WI38 (cell line): Measurements from ENCODE around the gene ZBTB47.

ENCODE experiments used
- H3K4me3 ChIP-seq: 2 replicates; pipeline ENCODE4 v1.5.1; 2011; ENCODE audit warnings: low read depth, mild to moderate bottlenecking, control low read depth, low read length
- TF ChIP-seq, protein P1 (sequence below): IDR thresholded peaks from 2 replicates; pipeline ENCODE4 v1.5.1; 2012; ENCODE audit warnings: low read depth, mild to moderate bottlenecking, control low read depth, low read length

ZBTB47 gene

GRCh38 chr3:42681361-42682038 is 28.0 kb downstream of the ZBTB47 start:
- TF ChIP-seq, protein P1, sequence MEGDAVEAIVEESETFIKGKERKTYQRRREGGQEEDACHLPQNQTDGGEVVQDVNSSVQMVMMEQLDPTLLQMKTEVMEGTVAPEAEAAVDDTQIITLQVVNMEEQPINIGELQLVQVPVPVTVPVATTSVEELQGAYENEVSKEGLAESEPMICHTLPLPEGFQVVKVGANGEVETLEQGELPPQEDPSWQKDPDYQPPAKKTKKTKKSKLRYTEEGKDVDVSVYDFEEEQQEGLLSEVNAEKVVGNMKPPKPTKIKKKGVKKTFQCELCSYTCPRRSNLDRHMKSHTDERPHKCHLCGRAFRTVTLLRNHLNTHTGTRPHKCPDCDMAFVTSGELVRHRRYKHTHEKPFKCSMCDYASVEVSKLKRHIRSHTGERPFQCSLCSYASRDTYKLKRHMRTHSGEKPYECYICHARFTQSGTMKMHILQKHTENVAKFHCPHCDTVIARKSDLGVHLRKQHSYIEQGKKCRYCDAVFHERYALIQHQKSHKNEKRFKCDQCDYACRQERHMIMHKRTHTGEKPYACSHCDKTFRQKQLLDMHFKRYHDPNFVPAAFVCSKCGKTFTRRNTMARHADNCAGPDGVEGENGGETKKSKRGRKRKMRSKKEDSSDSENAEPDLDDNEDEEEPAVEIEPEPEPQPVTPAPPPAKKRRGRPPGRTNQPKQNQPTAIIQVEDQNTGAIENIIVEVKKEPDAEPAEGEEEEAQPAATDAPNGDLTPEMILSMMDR, result no peak
- no peak overlapping the region for H3K4me3 ChIP-seq

GRCh38 chr3:42682301-42683070 is 29.0 kb downstream of the ZBTB47 start:
- H3K4me3 ChIP-seq, result no peak overlapping the region
- TF ChIP-seq, protein P1, result no peak

- H3K4me3 ChIP-seq, result no peak overlapping the region
- TF ChIP-seq, protein P1, result no peak
These were observed 30.5 kb downstream of the ZBTB47 start for GRCh38 chr3:42683875-42684598.

DNA sequence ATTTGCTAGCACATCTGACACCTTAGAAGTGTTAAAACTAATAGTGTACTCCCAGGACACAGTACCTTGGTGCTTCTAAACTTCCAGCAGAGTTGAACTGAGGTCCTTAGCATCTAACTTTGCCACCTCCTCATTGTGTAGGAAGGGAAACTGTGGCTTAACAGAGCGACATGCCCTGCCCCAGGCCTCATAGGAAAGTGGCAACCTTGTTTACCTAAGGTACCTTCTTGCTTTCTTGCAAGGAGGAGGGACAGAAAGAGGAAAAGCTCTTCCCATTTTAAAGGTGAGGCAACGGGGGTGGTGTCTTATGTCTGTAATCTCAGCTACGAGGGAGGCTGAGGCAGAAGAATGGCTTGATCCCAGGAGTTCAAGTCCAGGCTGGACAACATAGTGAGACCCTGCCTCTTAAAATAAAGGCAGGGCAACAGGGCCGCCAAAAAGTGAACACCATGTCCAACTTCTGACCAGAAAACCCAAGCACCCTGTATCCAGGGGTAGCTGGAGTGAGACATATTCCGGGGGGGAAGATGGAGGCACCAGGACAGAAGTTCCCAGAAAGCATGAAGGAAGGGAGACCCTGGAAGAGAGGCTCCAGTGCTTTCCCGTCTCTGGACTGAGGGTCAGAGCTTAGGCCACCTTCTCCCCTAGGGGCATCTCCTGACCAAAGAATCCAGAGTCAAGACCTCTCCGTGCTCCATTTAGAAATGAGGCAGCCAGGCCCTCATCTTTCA is 31.3 kb downstream of the ZBTB47 start:
- TF ChIP-seq, protein P1, result no peak
- H3K4me3 ChIP-seq, result no peak overlapping the region

GRCh38 chr3:42685363-42685881 is 31.9 kb downstream of the ZBTB47 start, which contains the start of gene KLHL40:
Gene KLHL40, plus strand, starts transcription at chr3:42685537. Its CDS starts 82 bp downstream, at chr3:42685619.
- H3K4me3 ChIP-seq, result no peak within 1 kb of the TSS
- TF ChIP-seq, protein P1, result no peak

- TF ChIP-seq, protein P1, result no peak
- H3K4me3 ChIP-seq, result no peak overlapping the region
These were observed 32.7 kb downstream of the ZBTB47 start for GRCh38 chr3:42685891-42686820.
